ENCODE results near the gene PDSS2. TPM values are rescaled to one million over a fixed set of nuclear protein-coding genes. Genes with fewer than 3 reads are reported as not detected.
"Not testable (repeated sequence)": the region's sequence is repeated elsewhere in the genome, so short reads cannot be mapped to it uniquely, and the experiment has no call there.

The PDSS2 gene
- total RNA-seq, 1 experiment from 2014 or later, result 16.3 TPM

DNA sequence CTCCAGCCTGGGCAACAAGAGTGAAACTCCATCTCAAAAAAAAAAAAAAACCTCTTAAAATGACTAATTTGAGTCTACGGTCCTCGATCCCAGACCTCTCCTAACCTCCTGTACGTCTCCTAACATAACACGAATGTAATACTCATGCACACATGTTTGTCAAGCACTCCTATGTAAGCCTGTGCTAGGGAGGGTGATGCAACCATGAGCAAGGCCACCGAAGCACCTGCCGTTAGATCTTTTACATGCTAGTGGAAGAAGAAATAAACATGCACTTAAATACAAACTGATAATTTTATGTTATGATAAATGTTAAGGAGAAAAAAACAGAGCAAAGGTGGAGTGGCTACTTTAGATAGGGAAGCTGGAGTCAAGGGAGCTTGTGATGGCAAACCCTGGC, 271.7 kb downstream of the PDSS2 start:
- no peak overlapping the region for H3K4me2 ChIP-seq (ENCODE audit: low read depth, low read length, poor library complexity, severe bottlenecking)

GRCh38 chr6:107186047-107186446, 273.3 kb downstream of the PDSS2 start:
- Histone ChIP-seq H3K4me1 (ENCODE audit: low read length) (peaks cover 14% of the 10 kb centered on the region), H3K36me3 (ENCODE audit: insufficient read depth, low read length) (no peaks in the 10 kb centered on the region), H3K9me3 (ENCODE audit: low read length) (no peaks in the 10 kb centered on the region), H3K9me2 (replicated peaks; ENCODE audit: insufficient read depth, low read length) (no peaks in the 10 kb centered on the region), H2AFZ (ENCODE audit: low read length) (no peak overlapping the region), H3K4me3 (ENCODE audit: low read length) (no peak overlapping the region), H3K27ac (ENCODE audit: low read length) (no peak overlapping the region), H3K79me2 (ENCODE audit: low read length) (no peaks in the 10 kb centered on the region), H3K9ac (ENCODE audit: low read length) (no peak overlapping the region), H3K27me3 (ENCODE audit: low read length) (no peaks in the 10 kb centered on the region), H4K20me1 (ENCODE audit: insufficient read depth, low read depth, low read length) (no peaks in the 10 kb centered on the region), H3K4me2 (ENCODE audit: low read depth, low read length, poor library complexity, severe bottlenecking) (no peak overlapping the region)
- DNase-seq, result no peak

More for the DNA sequence above, 271.7 kb downstream of the PDSS2 start:
- no peak for DNase-seq
- Histone ChIP-seq H3K9me3 (ENCODE audit: low read length) (no peaks in the 10 kb centered on the region), H3K36me3 (ENCODE audit: insufficient read depth, low read length) (no peaks in the 10 kb centered on the region), H3K9ac (ENCODE audit: low read length) (no peak overlapping the region), H2AFZ (ENCODE audit: low read length) (no peak overlapping the region), H4K20me1 (ENCODE audit: insufficient read depth, low read depth, low read length) (no peaks in the 10 kb centered on the region), H3K9me2 (replicated peaks; ENCODE audit: insufficient read depth, low read length) (no peaks in the 10 kb centered on the region), H3K27me3 (ENCODE audit: low read length) (no peaks in the 10 kb centered on the region), H3K4me3 (ENCODE audit: low read length) (no peak overlapping the region), H3K79me2 (ENCODE audit: low read length) (no peaks in the 10 kb centered on the region), H3K27ac (ENCODE audit: low read length) (no peak overlapping the region), H3K4me1 (ENCODE audit: low read length) (peaks cover 14% of the 10 kb centered on the region)

DNA sequence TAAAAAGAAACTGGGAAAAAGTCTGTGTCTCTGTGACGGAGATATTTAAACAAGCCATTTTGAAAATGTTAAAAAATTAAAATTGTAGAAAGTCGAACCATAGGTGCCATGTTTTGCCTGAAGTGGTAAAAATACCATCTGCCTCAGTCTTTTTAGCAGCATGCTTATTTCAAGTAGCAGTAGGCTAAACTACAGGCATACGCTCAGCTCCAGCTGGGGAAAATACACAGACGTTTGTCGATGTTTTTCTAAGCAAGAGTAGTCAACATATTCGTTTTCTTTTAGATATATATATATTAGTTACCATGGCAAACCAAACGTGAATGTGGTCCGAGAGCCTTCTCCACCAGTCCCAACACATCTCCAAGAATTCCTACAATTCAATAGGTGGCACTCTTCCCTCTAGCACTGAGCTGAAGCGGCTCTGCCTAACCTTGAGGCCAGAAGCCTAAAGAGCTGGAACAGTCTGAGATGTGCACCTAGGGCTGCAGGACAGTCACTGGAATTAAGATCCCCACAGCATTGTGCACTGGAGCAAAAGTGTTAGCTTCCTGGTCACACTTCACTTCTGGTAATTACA, 273.9 kb downstream of the PDSS2 start:
- Histone ChIP-seq H3K27me3 (ENCODE audit: low read length) (no peaks in the 10 kb centered on the region), H3K79me2 (ENCODE audit: low read length) (no peaks in the 10 kb centered on the region), H4K20me1 (ENCODE audit: insufficient read depth, low read depth, low read length) (no peaks in the 10 kb centered on the region), H3K36me3 (ENCODE audit: insufficient read depth, low read length) (no peaks in the 10 kb centered on the region), H3K4me1 (ENCODE audit: low read length) (peaks cover 14% of the 10 kb centered on the region), H3K9me3 (ENCODE audit: low read length) (no peaks in the 10 kb centered on the region), H3K27ac (ENCODE audit: low read length) (no peak overlapping the region), H3K9ac (ENCODE audit: low read length) (no peak overlapping the region), H3K9me2 (replicated peaks; ENCODE audit: insufficient read depth, low read length) (no peaks in the 10 kb centered on the region), H3K4me3 (ENCODE audit: low read length) (no peak overlapping the region), H2AFZ (ENCODE audit: low read length) (no peak overlapping the region), H3K4me2 (ENCODE audit: low read depth, low read length, poor library complexity, severe bottlenecking) (no peak overlapping the region)
- no peak for DNase-seq

GRCh38 chr6:107184435-107184834, 274.9 kb downstream of the PDSS2 start:
- no peak overlapping the region for H3K9ac ChIP-seq (ENCODE audit: low read length)
- H3K27ac ChIP-seq (ENCODE audit: low read length), result peak overlapping the region; percentile 41
- peak; percentile 53 for DNase-seq
- H3K9me3 ChIP-seq (ENCODE audit: low read length), result no peaks in the 10 kb centered on the region
- H4K20me1 ChIP-seq (ENCODE audit: insufficient read depth, low read depth, low read length), result no peaks in the 10 kb centered on the region
- H3K4me1 ChIP-seq (ENCODE audit: low read length), result peaks cover 14% of the 10 kb centered on the region
- H3K4me2 ChIP-seq (ENCODE audit: low read depth, low read length, poor library complexity, severe bottlenecking), result peak overlapping the region; percentile 39
- no peaks in the 10 kb centered on the region for H3K36me3 ChIP-seq (ENCODE audit: insufficient read depth, low read length)
- no peak overlapping the region for H3K4me3 ChIP-seq (ENCODE audit: low read length)
- no peak overlapping the region for H2AFZ ChIP-seq (ENCODE audit: low read length)
- no peaks in the 10 kb centered on the region for H3K79me2 ChIP-seq (ENCODE audit: low read length)
- no peaks in the 10 kb centered on the region for H3K27me3 ChIP-seq (ENCODE audit: low read length)
- no peaks in the 10 kb centered on the region for H3K9me2 ChIP-seq (replicated peaks; ENCODE audit: insufficient read depth, low read length)

GRCh38 chr6:107180099-107180498, 279.3 kb downstream of the PDSS2 start:
- H3K4me2 ChIP-seq (ENCODE audit: low read depth, low read length, poor library complexity, severe bottlenecking), result no peak overlapping the region
- no peak overlapping the region for H3K4me3 ChIP-seq (ENCODE audit: low read length)
- H4K20me1 ChIP-seq (ENCODE audit: insufficient read depth, low read depth, low read length), result no peaks in the 10 kb centered on the region
- H3K9me2 ChIP-seq (replicated peaks; ENCODE audit: insufficient read depth, low read length), result no peaks in the 10 kb centered on the region
- H3K79me2 ChIP-seq (ENCODE audit: low read length), result no peaks in the 10 kb centered on the region
- no peak for DNase-seq
- H3K9me3 ChIP-seq (ENCODE audit: low read length), result no peaks in the 10 kb centered on the region
- no peaks in the 10 kb centered on the region for H3K36me3 ChIP-seq (ENCODE audit: insufficient read depth, low read length)
- H3K27me3 ChIP-seq (ENCODE audit: low read length), result no peaks in the 10 kb centered on the region
- no peak overlapping the region for H2AFZ ChIP-seq (ENCODE audit: low read length)
- no peak overlapping the region for H3K27ac ChIP-seq (ENCODE audit: low read length)
- peaks cover 12% of the 10 kb centered on the region for H3K4me1 ChIP-seq (ENCODE audit: low read length)
- no peak overlapping the region for H3K9ac ChIP-seq (ENCODE audit: low read length)

GRCh38 chr6:107179004-107179403, 280.4 kb downstream of the PDSS2 start:
- no peak overlapping the region for H3K4me3 ChIP-seq (ENCODE audit: low read length)
- no peaks in the 10 kb centered on the region for H4K20me1 ChIP-seq (ENCODE audit: insufficient read depth, low read depth, low read length)
- H3K4me2 ChIP-seq (ENCODE audit: low read depth, low read length, poor library complexity, severe bottlenecking), result no peak overlapping the region
- no peak overlapping the region for H3K27ac ChIP-seq (ENCODE audit: low read length)
- no peaks in the 10 kb centered on the region for H3K36me3 ChIP-seq (ENCODE audit: insufficient read depth, low read length)
- no peaks in the 10 kb centered on the region for H3K79me2 ChIP-seq (ENCODE audit: low read length)
- no peaks in the 10 kb centered on the region for H3K27me3 ChIP-seq (ENCODE audit: low read length)
- peaks cover under 1% of the 10 kb centered on the region for H3K4me1 ChIP-seq (ENCODE audit: low read length)
- H3K9ac ChIP-seq (ENCODE audit: low read length), result no peak overlapping the region
- no peak overlapping the region for H2AFZ ChIP-seq (ENCODE audit: low read length)
- H3K9me3 ChIP-seq (ENCODE audit: low read length), result no peaks in the 10 kb centered on the region
- H3K9me2 ChIP-seq (replicated peaks; ENCODE audit: insufficient read depth, low read length), result no peaks in the 10 kb centered on the region
- DNase-seq, result peak; percentile 74

DNA sequence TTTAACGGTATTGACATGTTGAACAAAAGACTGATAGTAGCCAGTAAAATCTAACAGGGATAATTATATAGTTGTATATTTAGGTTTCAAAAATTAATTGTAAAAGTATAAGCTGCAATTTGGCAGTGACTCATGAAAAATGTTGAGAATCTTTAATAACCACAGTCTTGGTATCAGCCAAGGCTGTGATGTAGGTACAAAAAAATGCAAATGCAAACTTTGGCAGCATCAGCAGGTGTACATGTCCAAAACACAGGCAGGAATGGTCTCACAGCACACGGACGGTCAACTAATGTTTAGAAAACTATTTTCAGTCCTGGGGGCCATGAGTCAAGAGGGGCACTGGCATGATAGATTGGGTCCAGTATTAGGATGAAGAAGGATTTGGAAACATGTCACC, 285.6 kb downstream of the PDSS2 start:
- Histone ChIP-seq H3K9ac (ENCODE audit: low read length) (no peak overlapping the region), H3K27me3 (ENCODE audit: low read length) (no peaks in the 10 kb centered on the region), H3K9me3 (ENCODE audit: low read length) (no peaks in the 10 kb centered on the region), H3K9me2 (replicated peaks; ENCODE audit: insufficient read depth, low read length) (no peaks in the 10 kb centered on the region), H3K4me2 (ENCODE audit: low read depth, low read length, poor library complexity, severe bottlenecking) (no peak overlapping the region), H4K20me1 (ENCODE audit: insufficient read depth, low read depth, low read length) (no peaks in the 10 kb centered on the region), H3K4me1 (ENCODE audit: low read length) (no peaks in the 10 kb centered on the region), H3K27ac (ENCODE audit: low read length) (no peak overlapping the region), H2AFZ (ENCODE audit: low read length) (no peak overlapping the region), H3K79me2 (ENCODE audit: low read length) (no peaks in the 10 kb centered on the region), H3K36me3 (ENCODE audit: insufficient read depth, low read length) (no peaks in the 10 kb centered on the region), H3K4me3 (ENCODE audit: low read length) (no peak overlapping the region)
- no peak for DNase-seq

- Histone ChIP-seq H3K36me3 (ENCODE audit: insufficient read depth, low read length) (no peaks in the 10 kb centered on the region), H3K4me2 (ENCODE audit: low read depth, low read length, poor library complexity, severe bottlenecking) (no peak overlapping the region), H3K9me3 (ENCODE audit: low read length) (no peaks in the 10 kb centered on the region), H2AFZ (ENCODE audit: low read length) (no peak overlapping the region), H3K9me2 (replicated peaks; ENCODE audit: insufficient read depth, low read length) (no peaks in the 10 kb centered on the region), H3K27ac (ENCODE audit: low read length) (no peak overlapping the region), H3K27me3 (ENCODE audit: low read length) (no peaks in the 10 kb centered on the region), H3K9ac (ENCODE audit: low read length) (no peak overlapping the region), H3K4me1 (ENCODE audit: low read length) (no peaks in the 10 kb centered on the region), H3K79me2 (ENCODE audit: low read length) (no peaks in the 10 kb centered on the region), H3K4me3 (ENCODE audit: low read length) (no peak overlapping the region), H4K20me1 (ENCODE audit: insufficient read depth, low read depth, low read length) (no peaks in the 10 kb centered on the region)
- DNase-seq, result no peak
These were observed 287.9 kb downstream of the PDSS2 start for GRCh38 chr6:107171513-107171912.

DNA sequence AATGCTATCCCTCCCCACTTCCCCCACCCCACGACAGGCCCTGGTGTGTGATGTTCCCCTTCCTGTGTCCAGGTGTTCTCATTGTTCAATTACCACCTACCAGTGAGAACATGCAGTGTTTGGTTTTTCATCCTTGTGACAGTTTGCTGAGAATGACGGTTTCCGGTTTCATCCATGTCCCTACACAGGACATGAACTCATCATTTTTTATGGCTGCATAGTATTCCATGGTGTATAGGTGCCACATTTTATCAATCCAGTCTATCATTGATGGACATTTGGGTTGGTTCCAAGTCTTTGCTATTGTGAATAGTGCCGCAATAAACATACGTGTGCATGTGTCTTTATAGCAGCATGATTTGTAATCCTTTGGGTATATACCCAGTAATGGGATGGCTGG, 295.1 kb downstream of the PDSS2 start:
- H3K9me2 ChIP-seq (replicated peaks; ENCODE audit: insufficient read depth, low read length); H3K4me1 ChIP-seq (ENCODE audit: low read length); H3K9me3 ChIP-seq (ENCODE audit: low read length); H3K79me2 ChIP-seq (ENCODE audit: low read length); H3K27me3 ChIP-seq (ENCODE audit: low read length); H3K4me3 ChIP-seq (ENCODE audit: low read length); H2AFZ ChIP-seq (ENCODE audit: low read length); H3K9ac ChIP-seq (ENCODE audit: low read length); H3K4me2 ChIP-seq (ENCODE audit: low read depth, low read length, poor library complexity, severe bottlenecking); H4K20me1 ChIP-seq (ENCODE audit: insufficient read depth, low read depth, low read length); H3K36me3 ChIP-seq (ENCODE audit: insufficient read depth, low read length); H3K27ac ChIP-seq (ENCODE audit: low read length); DNase-seq: not testable (repeated sequence)
